IMR-90 (cell line): ENCODE results near the gene STK32A. TPM values are rescaled to one million over a fixed set of nuclear protein-coding genes. Genes with fewer than 3 reads are reported as not detected.

Experiments
- ATAC-seq: fragments of 200-7000 bp; cut with Tn5 transposase; 2 replicates; pipeline ENCODE4 v1.9.1; 2020; ENCODE audit warnings: low read depth, mild to moderate bottlenecking, moderate library complexity
- BruUV-seq: library from RNA; stranded (reverse); fragments of 400-500 nt; replicated peaks from 2 replicates; lab custom pipeline; 2021; lab: Mats Ljungman, UMichigan
- CTCF ChIA-PET: fragments of 300-600 bp; formaldehyde crosslinking; extraction: SDS; loops from one replicate; lab custom pipeline; 2021; ENCODE audit warnings: antibody characterized with exemption; lab: Yijun Ruan, JAX
- POLR2A ChIA-PET: fragments of 300-600 bp; sonication (Branson Sonifier 250); formaldehyde crosslinking; loops from one replicate; lab custom pipeline; 2022; ENCODE audit warnings: antibody characterized with exemption; ENCODE audit not compliant: unreplicated experiment; lab: Charles Lee
- DNase-seq: peaks from one replicate; pipeline ENCODE4 v3.0.0; 2013
- H2AFZ ChIP-seq: replicated peaks from 2 replicates; pipeline ENCODE3; 2013; ENCODE audit warnings: low read length, mild to moderate bottlenecking; ENCODE audit not compliant: poor library complexity
- H2AK5ac ChIP-seq: 2 replicates; pipeline ENCODE4 v1.6.1; 2013; ENCODE audit warnings: low read depth, low read length, inconsistent platforms
- H2AK9ac ChIP-seq: replicated peaks from 2 replicates; pipeline ENCODE3; 2013; ENCODE audit warnings: mild to moderate bottlenecking, low read depth, low read length, moderate library complexity; ENCODE audit not compliant: poor library complexity
- H2BK120ac ChIP-seq: 2 replicates; pipeline ENCODE4 v1.6.1; 2013; ENCODE audit warnings: low read depth, low read length, inconsistent platforms
- H2BK15ac ChIP-seq: 3 replicates; pipeline ENCODE4 v1.6.1; 2013; ENCODE audit warnings: low read depth, low read length, inconsistent platforms
- H2BK20ac ChIP-seq: 2 replicates; pipeline ENCODE4 v1.6.1; 2013; ENCODE audit warnings: low read depth, mild to moderate bottlenecking, inconsistent platforms, low read length, moderate library complexity
- H2BK5ac ChIP-seq: 2 replicates; pipeline ENCODE4 v1.6.1; 2013; ENCODE audit warnings: mild to moderate bottlenecking, low read depth, low read length, inconsistent platforms; ENCODE audit not compliant: poor library complexity, severe bottlenecking
- H3K14ac ChIP-seq: replicated peaks from 2 replicates; pipeline ENCODE4 v1.6.1; 2013; ENCODE audit warnings: low read depth, low read length, inconsistent platforms
- H3K18ac ChIP-seq: 2 replicates; pipeline ENCODE4 v1.6.1; 2013; ENCODE audit warnings: low read depth, low read length, control low read depth
- H3K23ac ChIP-seq: 2 replicates; pipeline ENCODE4 v1.6.1; 2013; ENCODE audit warnings: low read depth, low read length, inconsistent platforms
- H3K27ac ChIP-seq: 2 replicates; pipeline ENCODE4 v1.5.1; 2013; ENCODE audit warnings: mild to moderate bottlenecking, control low read depth, low read length; ENCODE audit not compliant: insufficient read depth
- H3K27me3 ChIP-seq: 2 replicates; pipeline ENCODE4 v1.6.1; 2013; ENCODE audit warnings: low read length; ENCODE audit not compliant: control insufficient read depth, insufficient read depth
- H3K36me3 ChIP-seq: 2 replicates; pipeline ENCODE4 v1.6.1; 2013; ENCODE audit warnings: low read length, mixed read lengths; ENCODE audit not compliant: control insufficient read depth, insufficient read depth
- H3K4ac ChIP-seq: 2 replicates; pipeline ENCODE4 v1.6.1; 2013; ENCODE audit warnings: low read depth, low read length, inconsistent platforms
- H3K4me1 ChIP-seq: 2 replicates; pipeline ENCODE4 v1.6.1; 2013; ENCODE audit warnings: low read length, mixed read lengths; ENCODE audit not compliant: control insufficient read depth, insufficient read depth
- H3K4me2 ChIP-seq: 2 replicates; pipeline ENCODE4 v1.6.1; 2013; ENCODE audit warnings: low read depth, mild to moderate bottlenecking, control low read depth, low read length, moderate library complexity
- H3K4me3 ChIP-seq: 2 replicates; pipeline ENCODE4 v1.5.1; 2013; ENCODE audit warnings: low read depth, mild to moderate bottlenecking, control low read depth, low read length, moderate library complexity; ENCODE audit not compliant: insufficient read depth
- H3K56ac ChIP-seq: 2 replicates; pipeline ENCODE4 v1.6.1; 2013; ENCODE audit warnings: low read length, inconsistent platforms; ENCODE audit not compliant: insufficient read depth; ENCODE audit errors: extremely low read depth
- H3K79me1 ChIP-seq, 2 experiments: 2 replicates each; pipeline ENCODE4 v1.6.1; 2013; ENCODE audit warnings: low read length in 2 of 2, inconsistent platforms in 1 of 2, low read depth in 1 of 2
- H3K9ac ChIP-seq: 2 replicates; pipeline ENCODE4 v1.6.1; 2013; ENCODE audit warnings: low read depth, low read length, control low read depth
- H3K9me1 ChIP-seq: 2 replicates; pipeline ENCODE4 v1.6.1; 2013; ENCODE audit warnings: low read length, inconsistent platforms; ENCODE audit not compliant: insufficient read depth
- H3K9me3 ChIP-seq: 2 replicates; pipeline ENCODE4 v1.6.1; 2013; ENCODE audit warnings: low read length; ENCODE audit not compliant: control insufficient read depth, insufficient read depth
- H4K20me1 ChIP-seq: 2 replicates; pipeline ENCODE4 v1.6.1; 2013; ENCODE audit warnings: low read length, inconsistent platforms; ENCODE audit not compliant: insufficient read depth
- H4K5ac ChIP-seq: 2 replicates; pipeline ENCODE4 v1.6.1; 2013; ENCODE audit warnings: mild to moderate bottlenecking, low read depth, low read length, control low read depth
- H4K8ac ChIP-seq, 2 experiments: 2 replicates each; pipeline ENCODE4 v1.6.1; 2013; ENCODE audit warnings: low read depth in 2 of 2, low read length in 2 of 2, control low read depth in 1 of 2, inconsistent platforms in 1 of 2
- H4K91ac ChIP-seq: 2 replicates; pipeline ENCODE4 v1.6.1; 2013; ENCODE audit warnings: low read depth, low read length, inconsistent platforms; ENCODE audit not compliant: insufficient read depth
- BHLHE40 ChIP-seq: fragments of 150-350 bp; IDR thresholded peaks from 2 replicates; pipeline ENCODE4 v1.6.1; 2016; ENCODE audit warnings: mild to moderate bottlenecking, low read depth, low read length
- CEBPB ChIP-seq: IDR thresholded peaks from 2 replicates; pipeline ENCODE4 v1.6.1; 2012; ENCODE audit warnings: low read depth, low read length, improper control_type of control experiment
- CHD1 ChIP-seq: IDR thresholded peaks from 2 replicates; pipeline ENCODE4 v1.6.1; 2012; ENCODE audit warnings: low read depth, low read length, improper control_type of control experiment
- FOS ChIP-seq: fragments of 150-350 bp; IDR thresholded peaks from 2 replicates; pipeline ENCODE4 v1.6.1; 2016; ENCODE audit warnings: low read depth, low read length
- MAFK ChIP-seq: IDR thresholded peaks from 2 replicates; pipeline ENCODE4 v1.6.1; 2012; ENCODE audit warnings: low read depth, low read length, improper control_type of control experiment
- MAZ ChIP-seq: IDR thresholded peaks from 2 replicates; pipeline ENCODE4 v1.6.1; 2012; ENCODE audit warnings: low read depth, mild to moderate bottlenecking, low read length, improper control_type of control experiment, moderate library complexity, borderline replicate concordance
- MXI1 ChIP-seq: IDR thresholded peaks from 2 replicates; pipeline ENCODE4 v1.6.1; 2012; ENCODE audit warnings: low read depth, mild to moderate bottlenecking, low read length, moderate library complexity, borderline replicate concordance
- NFE2L2 ChIP-seq: fragments of 150-350 bp; IDR thresholded peaks from 2 replicates; pipeline ENCODE4 v1.6.1; 2016; ENCODE audit warnings: low read depth, mild to moderate bottlenecking, low read length
- POLR2A ChIP-seq: IDR thresholded peaks from 2 replicates; pipeline ENCODE4 v1.6.1; 2012; ENCODE audit warnings: mild to moderate bottlenecking, low read depth, low read length
- RAD21 ChIP-seq: IDR thresholded peaks from 2 replicates; pipeline ENCODE4 v1.6.1; 2012; ENCODE audit warnings: low read length, improper control_type of control experiment
- RCOR1 ChIP-seq: IDR thresholded peaks from 2 replicates; pipeline ENCODE4 v1.6.1; 2012; ENCODE audit warnings: mild to moderate bottlenecking, low read length, improper control_type of control experiment; ENCODE audit not compliant: insufficient replicate concordance
- RFX5 ChIP-seq: IDR thresholded peaks from 2 replicates; pipeline ENCODE4 v1.8.0; 2012; ENCODE audit warnings: low read depth, mild to moderate bottlenecking, low read length, moderate library complexity
- SMC3 ChIP-seq: fragments of 150-350 bp; IDR thresholded peaks from 2 replicates; pipeline ENCODE4 v1.6.1; 2016; ENCODE audit warnings: low read depth, mild to moderate bottlenecking, antibody characterized with exemption, low read length, moderate library complexity
- WGBS, 2 experiments: methylation state at CpG; one replicate each; pipeline versions ENCODE4 v1.1.5 to v1.1.7; 2013; ENCODE audit warnings: missing lambda C conversion rate in 2 of 2; ENCODE audit not compliant: insufficient read length in 1 of 2; ENCODE audit errors: extremely low coverage in 2 of 2; 5-methylcytosine and 5-hydroxymethylcytosine counted together
- dilution Hi-C: fragments of 300-500 bp; cut with HindIII; formaldehyde crosslinking; loops from one replicate; pipeline ENCODE4 v1.14.3; 2018; ENCODE audit warnings: low sequenced_read_pairs; ENCODE audit not compliant: unreplicated experiment
- in situ Hi-C: fragments of 300-500 bp; cut with MboI; formaldehyde crosslinking; loops from 3 replicates; pipeline ENCODE4 v1.14.3; 2019; ENCODE audit warnings: low sequenced_read_pairs, inconsistent platforms, mixed read lengths
- intact Hi-C: fragments of 100-400 bp; cut with micrococcal nuclease; formaldehyde crosslinking; loops from 2 replicates; pipeline ENCODE4 v1.10.0; 2022
- polyA plus RNA-seq, 3 experiments: library from polyadenylated mRNA; depleted of rRNA; stranded (reverse); fragments of >200 nt; gene quantifications; 2 replicates each; pipeline ENCODE4 v1.2.3, GENCODE V29; 2012; ENCODE audit warnings: low replicate concordance in 1 of 3
- total RNA-seq: library from RNA; depleted of rRNA; stranded (reverse); fragments of >200 nt; gene quantifications from 2 replicates; pipeline ENCODE4 v1.2.3, GENCODE V29; 2012
- TF ChIP-seq, protein P1 (sequence below): fragments of 150-350 bp; IDR thresholded peaks from 2 replicates; pipeline ENCODE4 v1.6.1; 2017; ENCODE audit warnings: mild to moderate bottlenecking, antibody characterized with exemption, low read length, low read depth
- TF ChIP-seq, protein P2 (sequence below): fragments of 150-350 bp; IDR thresholded peaks from 2 replicates; pipeline ENCODE4 v1.6.1; 2016; ENCODE audit warnings: low read depth, mild to moderate bottlenecking, low read length, moderate library complexity, borderline replicate concordance
- TF ChIP-seq, protein P3 (sequence below): conservative IDR thresholded peaks from 2 replicates; pipeline ENCODE4 v1.5.1; 2012; ENCODE audit warnings: mild to moderate bottlenecking, low read depth, low read length, improper control_type of control experiment

Gene STK32A
- total and polyA plus RNA-seq, 2 of the 4 experiments (the other 2 are of a cell fraction), result 0.12 to 0.18 TPM

DNA sequence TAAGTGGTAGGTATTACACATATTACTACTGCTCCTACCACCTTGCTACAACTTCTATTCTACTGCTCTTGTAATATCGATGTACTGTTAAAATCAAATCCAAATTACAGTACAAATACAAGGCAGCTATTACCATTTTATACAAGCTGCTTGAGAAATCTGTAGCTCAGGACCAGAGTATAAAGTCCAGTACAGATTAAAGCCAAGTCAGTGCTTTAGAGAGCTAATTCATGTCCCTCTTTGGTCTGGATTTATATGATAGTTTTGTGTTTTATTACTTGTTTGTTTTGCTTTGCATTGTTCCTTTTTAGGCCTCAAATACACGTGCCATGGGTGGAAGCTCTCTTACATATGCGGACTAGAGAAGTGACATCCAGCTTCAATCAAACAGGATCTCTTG lies 199.2 kb downstream of the STK32A start:
- Histone ChIP-seq H4K8ac (no peak overlapping the region), H2BK20ac (no peak overlapping the region), H4K5ac (no peak overlapping the region), H3K56ac (no peak overlapping the region), H3K23ac (no peak overlapping the region), H4K91ac (no peak overlapping the region), H3K27ac (no peak overlapping the region), H2AFZ (no peak overlapping the region), H2AK9ac (no peak overlapping the region), H3K27me3 (no peaks in the 10 kb centered on the region), H3K9ac (no peak overlapping the region), H2BK15ac (no peak overlapping the region), H3K4me2 (no peak overlapping the region), H3K4ac (no peak overlapping the region), H2BK120ac (no peak overlapping the region), H4K20me1 (peaks cover 5% of the 10 kb centered on the region; the same call in 1 of the 2 replicates), H3K36me3 (no peaks in the 10 kb centered on the region), H3K9me3 (no peaks in the 10 kb centered on the region), H3K4me3 (no peak overlapping the region), H3K18ac (no peak overlapping the region), H3K14ac (no peak overlapping the region), H3K79me1 (peaks cover 36 to 51% of the 10 kb centered on the region in 2 experiments), H3K9me1 (peaks cover 2% of the 10 kb centered on the region; the same call in 1 of the 2 replicates), H2AK5ac (no peak overlapping the region), H3K4me1 (no peaks in the 10 kb centered on the region), H2BK5ac (no peak overlapping the region)
- in situ Hi-C loops, result no loop called here
- whole genome bisulfite sequencing, 2 experiments, result 100% methylated on average over 1 of the region's 3 CpGs; no CpG with 5 or more reads in 1 of the 2 experiments
- POLR2A ChIA-PET, result no interaction called here
- intact Hi-C loops, result no loop called here
- CTCF ChIA-PET, result interaction anchor here (0.6 kb wide), 1 partner anchor 17 kb away, joined by 4 read pairs; no protein-coding TSS in a partner anchor
- ATAC-seq, result no peak
- dilution Hi-C loops, result no loop called here
- DNase-seq, result no peak
- TF ChIP-seq POLR2A (no peak), RFX5 (no peak), RAD21 (no peak), CEBPB (no peak), NFE2L2 (no peak), BHLHE40 (no peak), MAFK (no peak), MAZ (no peak), SMC3 (no peak), FOS (no peak), CHD1 (no peak), MXI1 (no peak), RCOR1 (no peak)
- TF ChIP-seq, protein P1, sequence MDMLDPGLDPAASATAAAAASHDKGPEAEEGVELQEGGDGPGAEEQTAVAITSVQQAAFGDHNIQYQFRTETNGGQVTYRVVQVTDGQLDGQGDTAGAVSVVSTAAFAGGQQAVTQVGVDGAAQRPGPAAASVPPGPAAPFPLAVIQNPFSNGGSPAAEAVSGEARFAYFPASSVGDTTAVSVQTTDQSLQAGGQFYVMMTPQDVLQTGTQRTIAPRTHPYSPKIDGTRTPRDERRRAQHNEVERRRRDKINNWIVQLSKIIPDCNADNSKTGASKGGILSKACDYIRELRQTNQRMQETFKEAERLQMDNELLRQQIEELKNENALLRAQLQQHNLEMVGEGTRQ, result no peak
- TF ChIP-seq, protein P2, sequence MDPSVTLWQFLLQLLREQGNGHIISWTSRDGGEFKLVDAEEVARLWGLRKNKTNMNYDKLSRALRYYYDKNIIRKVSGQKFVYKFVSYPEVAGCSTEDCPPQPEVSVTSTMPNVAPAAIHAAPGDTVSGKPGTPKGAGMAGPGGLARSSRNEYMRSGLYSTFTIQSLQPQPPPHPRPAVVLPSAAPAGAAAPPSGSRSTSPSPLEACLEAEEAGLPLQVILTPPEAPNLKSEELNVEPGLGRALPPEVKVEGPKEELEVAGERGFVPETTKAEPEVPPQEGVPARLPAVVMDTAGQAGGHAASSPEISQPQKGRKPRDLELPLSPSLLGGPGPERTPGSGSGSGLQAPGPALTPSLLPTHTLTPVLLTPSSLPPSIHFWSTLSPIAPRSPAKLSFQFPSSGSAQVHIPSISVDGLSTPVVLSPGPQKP, result no peak
- TF ChIP-seq, protein P3, sequence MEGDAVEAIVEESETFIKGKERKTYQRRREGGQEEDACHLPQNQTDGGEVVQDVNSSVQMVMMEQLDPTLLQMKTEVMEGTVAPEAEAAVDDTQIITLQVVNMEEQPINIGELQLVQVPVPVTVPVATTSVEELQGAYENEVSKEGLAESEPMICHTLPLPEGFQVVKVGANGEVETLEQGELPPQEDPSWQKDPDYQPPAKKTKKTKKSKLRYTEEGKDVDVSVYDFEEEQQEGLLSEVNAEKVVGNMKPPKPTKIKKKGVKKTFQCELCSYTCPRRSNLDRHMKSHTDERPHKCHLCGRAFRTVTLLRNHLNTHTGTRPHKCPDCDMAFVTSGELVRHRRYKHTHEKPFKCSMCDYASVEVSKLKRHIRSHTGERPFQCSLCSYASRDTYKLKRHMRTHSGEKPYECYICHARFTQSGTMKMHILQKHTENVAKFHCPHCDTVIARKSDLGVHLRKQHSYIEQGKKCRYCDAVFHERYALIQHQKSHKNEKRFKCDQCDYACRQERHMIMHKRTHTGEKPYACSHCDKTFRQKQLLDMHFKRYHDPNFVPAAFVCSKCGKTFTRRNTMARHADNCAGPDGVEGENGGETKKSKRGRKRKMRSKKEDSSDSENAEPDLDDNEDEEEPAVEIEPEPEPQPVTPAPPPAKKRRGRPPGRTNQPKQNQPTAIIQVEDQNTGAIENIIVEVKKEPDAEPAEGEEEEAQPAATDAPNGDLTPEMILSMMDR, result no peak
- no TSS peak for BruUV-seq
